H1 (cell line): Measurements from ENCODE around the gene MICU2. TPM values are rescaled to one million over a fixed set of nuclear protein-coding genes. Genes with fewer than 3 reads are reported as not detected.

Experiments used
- CTCF ChIA-PET: fragments of 300-600 bp; sonication (Branson Sonifier 250); formaldehyde crosslinking; loops from one replicate; lab custom pipeline; 2021; ENCODE audit not compliant: partially characterized antibody; lab: Charles Lee
- POLR2A ChIA-PET: fragments of 300-600 bp; sonication (Branson Sonifier 250); formaldehyde crosslinking; loops from one replicate; lab custom pipeline; 2021; ENCODE audit warnings: inconsistent platforms; ENCODE audit not compliant: partially characterized antibody; lab: Charles Lee
- DNase-seq, 2 experiments: peaks; one replicate each; pipeline versions ENCODE4 v3.0.0 to v3.0.0-alpha.2; 2010 to 2022; ENCODE audit warnings: low spot score in 2 of 2, low read depth in 1 of 2, mixed read lengths in 1 of 2
- FAIRE-seq: peaks from 2 replicates; lab custom pipeline; 2011; peaks lifted over from hg19 to GRCh38; lab: Jason Lieb, UNC
- H2AFZ ChIP-seq: 2 replicates; pipeline ENCODE4 v1.8.1; 2012; ENCODE audit warnings: low read length, inconsistent platforms
- H2AK5ac ChIP-seq: 2 replicates; pipeline ENCODE4 v1.6.1; 2013; ENCODE audit warnings: low read depth, low read length
- H2BK120ac ChIP-seq: replicated peaks from 2 replicates; pipeline ENCODE3; 2013; ENCODE audit warnings: low read depth, low read length, inconsistent platforms
- H2BK12ac ChIP-seq: 2 replicates; pipeline ENCODE4 v1.6.1; 2013; ENCODE audit warnings: low read depth, low read length
- H2BK15ac ChIP-seq: 2 replicates; pipeline ENCODE4 v1.6.1; 2013; ENCODE audit warnings: low read length
- H2BK20ac ChIP-seq: 2 replicates; pipeline ENCODE4 v1.6.1; 2013; ENCODE audit warnings: low read length
- H2BK5ac ChIP-seq: 2 replicates; pipeline ENCODE4 v1.6.1; 2013; ENCODE audit warnings: low read depth, low read length
- H3K14ac ChIP-seq: 2 replicates; pipeline ENCODE4 v1.6.1; 2013; ENCODE audit warnings: inconsistent platforms; ENCODE audit not compliant: insufficient read length
- H3K18ac ChIP-seq: 2 replicates; pipeline ENCODE4 v1.6.1; 2013; ENCODE audit warnings: low read length; ENCODE audit errors: extremely low read depth
- H3K23ac ChIP-seq: 2 replicates; pipeline ENCODE4 v1.6.1; 2013; ENCODE audit warnings: inconsistent platforms; ENCODE audit not compliant: insufficient read length
- H3K23me2 ChIP-seq: 2 replicates; pipeline ENCODE4 v1.6.1; 2013; ENCODE audit warnings: low read depth, low read length
- H3K27ac ChIP-seq: 2 replicates; pipeline ENCODE4 v1.6.1; 2011; ENCODE audit warnings: low read depth, low read length, inconsistent platforms
- H3K27me3 ChIP-seq, 4 experiments: replicated peaks in 1 of 4; 1 replicate in 1 of 4; 2 replicates in 3 of 4; pipeline versions ENCODE4 v1.6.1 to v1.8.1; 2011 to 2013; ENCODE audit warnings: low read length in 3 of 4, mild to moderate bottlenecking in 3 of 4, inconsistent platforms in 2 of 4, mixed read lengths in 2 of 4, moderate library complexity in 1 of 4; ENCODE audit not compliant: control insufficient read depth in 3 of 4, insufficient read depth in 3 of 4; ENCODE audit errors: extremely low read depth in 1 of 4
- H3K36me3 ChIP-seq, 4 experiments: 2 replicates each; pipeline versions ENCODE4 v1.6.1 to v1.8.1; 2011 to 2013; ENCODE audit warnings: mild to moderate bottlenecking in 4 of 4, low read length in 3 of 4, moderate library complexity in 2 of 4, control low read depth in 1 of 4, inconsistent platforms in 1 of 4; ENCODE audit not compliant: insufficient read depth in 4 of 4, control insufficient read depth in 2 of 4
- H3K4ac ChIP-seq: replicated peaks from 2 replicates; pipeline ENCODE3; 2013; ENCODE audit warnings: low read length, low read depth, mixed read lengths, inconsistent platforms; ENCODE audit not compliant: insufficient read length
- H3K4me1 ChIP-seq, 4 experiments: replicated peaks in 1 of 4; 1 replicate in 1 of 4; 2 replicates in 3 of 4; pipeline versions ENCODE4 v1.6.1 to v1.8.1; 2011 to 2013; ENCODE audit warnings: low read length in 3 of 4, inconsistent platforms in 2 of 4, mixed read lengths in 1 of 4; ENCODE audit not compliant: insufficient read depth in 4 of 4, control insufficient read depth in 3 of 4
- H3K4me2 ChIP-seq, 2 experiments: 2 replicates each; pipeline versions ENCODE4 v1.6.1 to v1.8.1; 2011 to 2013; ENCODE audit warnings: low read depth in 2 of 2, low read length in 2 of 2, control low read depth in 1 of 2, inconsistent platforms in 1 of 2, mild to moderate bottlenecking in 1 of 2; ENCODE audit not compliant: insufficient read depth in 1 of 2
- H3K4me3 ChIP-seq, 4 experiments: fragments of 200-600, 300-600 bp in 1 of 4; sonication (generic), shearing (Covaris generic), sonication (Bioruptor Twin) in 1 of 4; 2 replicates each; pipeline versions ENCODE4 v1.5.1 to v1.8.1; 2011 to 2016; ENCODE audit warnings: low read length in 4 of 4, low read depth in 3 of 4, control low read depth in 2 of 4, inconsistent platforms in 2 of 4, mild to moderate bottlenecking in 2 of 4, mixed read lengths in 1 of 4, moderate library complexity in 1 of 4; ENCODE audit not compliant: insufficient read depth in 2 of 4; ENCODE audit errors: extremely low read depth in 1 of 4
- H3K56ac ChIP-seq: replicated peaks from 2 replicates; pipeline ENCODE3; 2013; ENCODE audit warnings: low read depth, mild to moderate bottlenecking, mixed read lengths, low read length, inconsistent platforms; ENCODE audit not compliant: insufficient read length
- H3K79me1 ChIP-seq: 2 replicates; pipeline ENCODE4 v1.6.1; 2013; ENCODE audit warnings: low read depth, low read length, control low read depth
- H3K79me2 ChIP-seq, 2 experiments: 2 replicates each; pipeline versions ENCODE4 v1.6.1 to v1.8.1; 2012 to 2013; ENCODE audit warnings: low read length in 2 of 2, mild to moderate bottlenecking in 2 of 2, inconsistent platforms in 1 of 2; ENCODE audit not compliant: insufficient read depth in 2 of 2, control insufficient read depth in 1 of 2
- H3K9ac ChIP-seq, 4 experiments: replicated peaks in 1 of 4; 1 replicate in 1 of 4; 2 replicates in 3 of 4; pipeline versions ENCODE4 v1.6.1 to v1.8.1; 2011 to 2013; ENCODE audit warnings: low read depth in 3 of 4, low read length in 3 of 4, control low read depth in 2 of 4, mild to moderate bottlenecking in 2 of 4, moderate library complexity in 2 of 4, inconsistent platforms in 1 of 4; ENCODE audit errors: extremely low read depth in 1 of 4
- H3K9me3 ChIP-seq, 2 experiments: 2 replicates each; pipeline versions ENCODE4 v1.6.1 to v1.8.1; 2012 to 2013; ENCODE audit warnings: mild to moderate bottlenecking in 2 of 2, moderate library complexity in 2 of 2, control low read depth in 1 of 2, inconsistent platforms in 1 of 2, low read depth in 1 of 2, low read length in 1 of 2, mixed read lengths in 1 of 2; ENCODE audit not compliant: insufficient read depth in 2 of 2
- H4K20me1 ChIP-seq, 2 experiments: replicated peaks in 1 of 2; 2 replicates each; pipeline versions ENCODE3 to v1.8.1; 2011 to 2013; ENCODE audit warnings: inconsistent platforms in 2 of 2, low read length in 2 of 2, mild to moderate bottlenecking in 1 of 2; ENCODE audit not compliant: insufficient read depth in 2 of 2, control insufficient read depth in 1 of 2
- H4K5ac ChIP-seq: 2 replicates; pipeline ENCODE4 v1.6.1; 2013; ENCODE audit warnings: low read length, low read depth, mixed read lengths, inconsistent platforms; ENCODE audit not compliant: insufficient read length
- H4K8ac ChIP-seq: 2 replicates; pipeline ENCODE4 v1.8.0; 2013; ENCODE audit warnings: mild to moderate bottlenecking, moderate library complexity, low read length, inconsistent platforms; ENCODE audit not compliant: insufficient read depth; ENCODE audit errors: extremely low read depth
- H4K91ac ChIP-seq: replicated peaks from 2 replicates; pipeline ENCODE3; 2013; ENCODE audit warnings: low read length, mixed read lengths, inconsistent platforms; ENCODE audit not compliant: insufficient read length
- BCL11A ChIP-seq, 2 experiments: IDR thresholded peaks; one replicate each; pipeline ENCODE4 v1.6.1; 2011; ENCODE audit warnings: low read depth in 2 of 2, low read length in 2 of 2, mild to moderate bottlenecking in 2 of 2
- CBX5 ChIP-seq: fragments of 300-800, 300-1000 bp; sonication (generic); IDR thresholded peaks from 2 replicates; pipeline ENCODE4 v1.7.1; 2016; ENCODE audit warnings: antibody characterized with exemption, low read length, low read depth
- CBX8 ChIP-seq: fragments of 300-800, 300-1000 bp; sonication (generic); IDR thresholded peaks from 2 replicates; pipeline ENCODE4 v1.7.1; 2016; ENCODE audit warnings: low read depth, low read length, borderline replicate concordance
- CHD1 ChIP-seq: IDR thresholded peaks from 2 replicates; pipeline ENCODE4 v1.6.1; 2012; ENCODE audit warnings: low read depth, low read length, improper control_type of control experiment
- EZH2 ChIP-seq: fragments of 200-600 bp; sonication (generic); IDR thresholded peaks from 2 replicates; pipeline ENCODE4 v1.7.1; 2012; ENCODE audit warnings: low read depth, mild to moderate bottlenecking, moderate library complexity, low read length, inconsistent platforms; ENCODE audit not compliant: severe bottlenecking
- HDAC6 ChIP-seq: IDR thresholded peaks from one replicate; pipeline ENCODE4 v1.7.1; 2012; ENCODE audit warnings: low read depth, mild to moderate bottlenecking, inconsistent platforms, low read length, moderate library complexity
- JUND ChIP-seq: IDR thresholded peaks from 2 replicates; pipeline ENCODE4 v1.6.1; 2011; ENCODE audit warnings: mild to moderate bottlenecking, improper control_type of control experiment, low read length
- KDM4A ChIP-seq: IDR thresholded peaks from one replicate; pipeline ENCODE4 v1.7.1; 2012; ENCODE audit warnings: low read depth, mild to moderate bottlenecking, moderate library complexity, low read length, inconsistent platforms; ENCODE audit not compliant: severe bottlenecking
- KDM5A ChIP-seq: fragments of 200-600 bp; IDR thresholded peaks from 2 replicates; pipeline ENCODE4 v1.7.1; 2012; ENCODE audit warnings: mild to moderate bottlenecking, low read length, inconsistent platforms, mixed read lengths
- RBBP5 ChIP-seq: IDR thresholded peaks from 2 replicates; pipeline ENCODE4 v1.7.1; 2012; ENCODE audit warnings: low read depth, mild to moderate bottlenecking, inconsistent platforms, low read length, moderate library complexity, borderline replicate concordance
- RXRA ChIP-seq: IDR thresholded peaks from 2 replicates; pipeline ENCODE4 v1.6.1; 2011; ENCODE audit warnings: low read depth, mild to moderate bottlenecking, low read length, moderate library complexity; ENCODE audit not compliant: insufficient read depth
- SIN3A ChIP-seq, 2 experiments: IDR thresholded peaks in 1 of 2; conservative IDR thresholded peaks in 1 of 2; 2 replicates each; pipeline ENCODE4 v1.6.1; 2011 to 2012; ENCODE audit warnings: low read length in 2 of 2, improper control_type of control experiment in 1 of 2, low read depth in 1 of 2, mild to moderate bottlenecking in 1 of 2
- SIRT6 ChIP-seq: IDR thresholded peaks from one replicate; pipeline ENCODE4 v1.7.1; 2012; ENCODE audit warnings: low read length, inconsistent platforms
- SIX5 ChIP-seq: IDR thresholded peaks from 2 replicates; pipeline ENCODE4 v1.6.1; 2011; ENCODE audit warnings: mild to moderate bottlenecking, low read depth, low read length
- SP1 ChIP-seq: IDR thresholded peaks from 2 replicates; pipeline ENCODE4 v1.6.1; 2011; ENCODE audit warnings: low read depth, low read length
- polyA plus RNA-seq, 7 experiments: library from polyadenylated mRNA; depleted of rRNA in 3 of 7; stranded (reverse) in 5 of 7; unstranded in 2 of 7; fragments of >200 nt in 5 of 7; fragments of 200-250 nt in 2 of 7; gene quantifications; 1 replicate in 5 of 7; 2 replicates in 1 of 7; 4 replicates in 1 of 7; pipeline versions ENCODE4 v1.2.1 to v1.2.3, GENCODE V29; 2011 to 2013; ENCODE audit warnings: missing spikeins in 2 of 7, mixed read lengths in 2 of 7
- total RNA-seq: library from RNA; stranded (reverse); fragmentation: NEBNext Ultra II Directional; extraction: Animal tissue kit (Norgen Biotek cat#: 25700); gene quantifications from 2 replicates; pipeline ENCODE4 v1.2.1, GENCODE V29; 2021
- TF ChIP-seq, protein P1 (sequence below): IDR thresholded peaks from 2 replicates; pipeline ENCODE4 v1.6.1; 2012; ENCODE audit warnings: inconsistent platforms

MICU2 gene
- total and polyA plus RNA-seq, 2 of the 8 experiments (the other 6 are each of a cell fraction or from before 2014, with no cell fraction given), result 34.6 to 36.5 TPM

DNA sequence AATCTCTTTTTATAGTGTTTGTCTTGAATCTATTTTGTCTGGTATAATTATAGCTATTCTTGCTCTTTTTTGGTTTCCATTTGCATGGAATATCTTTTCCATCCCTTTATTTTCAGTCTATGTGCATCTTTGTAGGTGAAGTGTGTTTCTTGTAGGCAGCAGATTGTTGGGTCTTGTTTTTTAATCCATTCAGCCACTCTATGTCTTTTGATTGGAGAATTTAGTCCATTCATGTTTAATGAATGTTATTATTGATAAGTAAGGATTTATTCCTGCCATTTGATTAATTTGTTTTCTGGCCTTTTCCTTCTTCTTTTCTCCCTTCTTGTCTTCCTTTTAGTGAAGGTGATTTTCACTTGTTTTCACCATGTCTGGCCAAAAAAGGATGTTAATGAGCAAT lies 133.2 kb downstream of the MICU2 start:
- Histone ChIP-seq H3K4me3 (no peak overlapping the region), H3K79me2 (no peaks in the 10 kb centered on the region), H2BK20ac (no peak overlapping the region), H4K8ac (no peak overlapping the region), H3K9me3 (no peaks in the 10 kb centered on the region), H2BK15ac (no peak overlapping the region), H3K4me1 (peaks cover 0 to 8% (median 3%) of the 10 kb centered on the region in 4 experiments; a peak in 3 of 7 replicates), H2BK12ac (no peak overlapping the region), H3K56ac (no peak overlapping the region), H3K14ac (no peak overlapping the region), H2AK5ac (no peak overlapping the region), H3K23ac (no peak overlapping the region), H3K9ac (no peak overlapping the region), H2BK120ac (no peak overlapping the region), H2BK5ac (no peak overlapping the region), H2AFZ (no peak overlapping the region), H3K36me3 (no peaks in the 10 kb centered on the region), H3K27me3 (no peaks in the 10 kb centered on the region), H3K79me1 (no peaks in the 10 kb centered on the region), H3K4ac (no peak overlapping the region), H4K20me1 (no peaks in the 10 kb centered on the region), H3K27ac (no peak overlapping the region), H3K4me2 (no peak overlapping the region), H4K5ac (no peak overlapping the region), H3K23me2 (no peaks in the 10 kb centered on the region), H3K18ac (no peak overlapping the region), H4K91ac (no peak overlapping the region)
- DNase-seq, result no peak
- FAIRE-seq, result no peak
- ChIA-PET CTCF (interaction anchor here (0.6 to 1.5 kb wide), 2 partner anchors 168 to 211 kb away, joined by 3 to 4 read pairs; no protein-coding TSS in a partner anchor), POLR2A (no interaction called here)
- TF ChIP-seq RXRA, result no peak
- TF ChIP-seq BCL11A (IDR thresholded peaks at IDR 0.05; ENCODE audit: low read depth in 2 of 2, low read length in 2 of 2), result no peak
- TF ChIP-seq KDM4A, result no peak
- TF ChIP-seq SIX5, result no peak
- no peak for TF ChIP-seq SIN3A (conservative IDR thresholded peaks at IDR 0.05 in 1 of 2, IDR thresholded peaks at IDR 0.05 in 1 of 2; ENCODE audit: low read depth in 1 of 2, low read length in 2 of 2)
- no peak for TF ChIP-seq CHD1
- TF ChIP-seq SP1, result no peak
- no peak for TF ChIP-seq JUND
- TF ChIP-seq HDAC6, result no peak
- no peak for TF ChIP-seq CBX8
- TF ChIP-seq, protein P1, sequence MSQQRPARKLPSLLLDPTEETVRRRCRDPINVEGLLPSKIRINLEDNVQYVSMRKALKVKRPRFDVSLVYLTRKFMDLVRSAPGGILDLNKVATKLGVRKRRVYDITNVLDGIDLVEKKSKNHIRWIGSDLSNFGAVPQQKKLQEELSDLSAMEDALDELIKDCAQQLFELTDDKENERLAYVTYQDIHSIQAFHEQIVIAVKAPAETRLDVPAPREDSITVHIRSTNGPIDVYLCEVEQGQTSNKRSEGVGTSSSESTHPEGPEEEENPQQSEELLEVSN, result no peak
- no peak for TF ChIP-seq CBX5
- no peak for TF ChIP-seq SIRT6
- TF ChIP-seq EZH2, result no peak
- TF ChIP-seq RBBP5, result no peak
- TF ChIP-seq KDM5A, result no peak
